Measurements from ENCODE around the gene GALNT1. TPM values are rescaled to one million over a fixed set of nuclear protein-coding genes. Genes with fewer than 3 reads are reported as not detected.

GALNT1 gene
- total and polyA plus RNA-seq, 10 of the 15 experiments (the other 5 are each of a cell fraction or from before 2014, with no cell fraction given), result 8.0 to 53.7 (median 29.9) TPM

DNA sequence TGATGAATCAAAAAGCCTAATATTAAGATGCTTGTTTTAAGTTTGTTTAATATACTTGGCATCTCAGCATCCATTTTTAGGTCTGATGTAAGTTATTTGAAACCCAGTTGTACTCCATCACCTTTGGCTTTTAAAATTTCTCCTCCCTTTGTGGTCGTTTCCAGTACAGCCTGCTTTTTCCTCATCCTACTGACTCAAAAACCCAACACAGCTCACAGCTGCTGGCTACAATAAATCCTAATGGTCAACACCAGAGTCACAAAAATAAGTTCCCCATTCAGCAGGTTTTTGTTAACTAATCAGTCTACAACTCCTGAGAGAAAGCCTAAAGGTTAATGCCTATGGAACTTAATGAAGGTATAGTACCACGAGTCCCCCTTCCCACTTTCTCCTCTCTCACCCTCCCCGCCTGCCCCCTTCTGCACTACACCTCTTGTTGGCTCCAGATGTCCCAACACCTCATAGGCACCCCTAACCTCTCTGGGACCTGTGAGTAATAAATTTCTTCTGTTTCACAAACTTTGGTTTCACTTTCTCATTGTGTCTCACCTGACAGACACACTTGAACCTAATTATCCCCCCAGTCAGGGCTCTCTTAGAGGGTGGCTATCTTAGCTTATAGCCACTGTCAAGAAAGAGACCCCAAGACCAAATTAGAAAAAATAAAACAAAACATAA lies 148.6 kb downstream of the GALNT1 start (continued):
- TF ChIP-seq, protein P1, sequence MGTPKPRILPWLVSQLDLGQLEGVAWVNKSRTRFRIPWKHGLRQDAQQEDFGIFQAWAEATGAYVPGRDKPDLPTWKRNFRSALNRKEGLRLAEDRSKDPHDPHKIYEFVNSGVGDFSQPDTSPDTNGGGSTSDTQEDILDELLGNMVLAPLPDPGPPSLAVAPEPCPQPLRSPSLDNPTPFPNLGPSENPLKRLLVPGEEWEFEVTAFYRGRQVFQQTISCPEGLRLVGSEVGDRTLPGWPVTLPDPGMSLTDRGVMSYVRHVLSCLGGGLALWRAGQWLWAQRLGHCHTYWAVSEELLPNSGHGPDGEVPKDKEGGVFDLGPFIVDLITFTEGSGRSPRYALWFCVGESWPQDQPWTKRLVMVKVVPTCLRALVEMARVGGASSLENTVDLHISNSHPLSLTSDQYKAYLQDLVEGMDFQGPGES (IDR thresholded peaks at IDR 0.05), result no peak
- TF ChIP-seq CREM (IDR thresholded peaks at IDR 0.05; ENCODE audit: low read depth), result no peak

- no peaks in the 10 kb centered on the region for H3K36me3 ChIP-seq (ENCODE audit: control insufficient read depth in 2 of 2, insufficient read depth in 2 of 2, low read length in 1 of 2)
- H3K9ac ChIP-seq (ENCODE audit: control insufficient read depth, insufficient read depth, low read length), result no peak overlapping the region
- no peak overlapping the region for H3K4me2 ChIP-seq (ENCODE audit: control insufficient read depth, insufficient read depth)
- H3K4me1 ChIP-seq (ENCODE audit: control insufficient read depth, insufficient read depth, low read length), result no peaks in the 10 kb centered on the region
- ATAC-seq, result no peak
- ChIA-PET CTCF (interaction anchor here (0.6 kb wide), 1 partner anchor 223 kb away, joined by 3 read pairs; no protein-coding TSS in a partner anchor), RAD21 (ENCODE audit: unreplicated experiment) (no interaction called here), SMC1A (ENCODE audit: uncharacterized antibody, unreplicated experiment) (interaction anchor here (0.9 to 1.6 kb wide), 2 partner anchors 25 to 26 kb away, joined by 3 to 5 read pairs; no protein-coding TSS in a partner anchor), POLR2A (interaction anchor here (0.6 to 0.7 kb wide), 3 partner anchors 15 to 937 kb away, joined by 3 to 9 read pairs (median 6); no protein-coding TSS in a partner anchor)
- TF ChIP-seq ZNF622 (IDR thresholded peaks at IDR 0.05) (no peak), MTA3 (IDR thresholded peaks at IDR 0.05; ENCODE audit: borderline replicate concordance, low read length) (no peak), RELA (IDR thresholded peaks at IDR 0.05; ENCODE audit: borderline replicate concordance, partially characterized antibody) (no peak), DPF2 (IDR thresholded peaks at IDR 0.05) (no peak), HDAC6 (IDR thresholded peaks at IDR 0.05; ENCODE audit: unreplicated experiment) (no peak), CHD4 (IDR thresholded peaks at IDR 0.05) (no peak), JUNB (IDR thresholded peaks at IDR 0.05) (no peak), ATF7 (IDR thresholded peaks at IDR 0.05; ENCODE audit: low read depth) (no peak), TCF12 (IDR thresholded peaks at IDR 0.05; ENCODE audit: low read depth, low read length) (no peak)
- TF ChIP-seq, protein P2, sequence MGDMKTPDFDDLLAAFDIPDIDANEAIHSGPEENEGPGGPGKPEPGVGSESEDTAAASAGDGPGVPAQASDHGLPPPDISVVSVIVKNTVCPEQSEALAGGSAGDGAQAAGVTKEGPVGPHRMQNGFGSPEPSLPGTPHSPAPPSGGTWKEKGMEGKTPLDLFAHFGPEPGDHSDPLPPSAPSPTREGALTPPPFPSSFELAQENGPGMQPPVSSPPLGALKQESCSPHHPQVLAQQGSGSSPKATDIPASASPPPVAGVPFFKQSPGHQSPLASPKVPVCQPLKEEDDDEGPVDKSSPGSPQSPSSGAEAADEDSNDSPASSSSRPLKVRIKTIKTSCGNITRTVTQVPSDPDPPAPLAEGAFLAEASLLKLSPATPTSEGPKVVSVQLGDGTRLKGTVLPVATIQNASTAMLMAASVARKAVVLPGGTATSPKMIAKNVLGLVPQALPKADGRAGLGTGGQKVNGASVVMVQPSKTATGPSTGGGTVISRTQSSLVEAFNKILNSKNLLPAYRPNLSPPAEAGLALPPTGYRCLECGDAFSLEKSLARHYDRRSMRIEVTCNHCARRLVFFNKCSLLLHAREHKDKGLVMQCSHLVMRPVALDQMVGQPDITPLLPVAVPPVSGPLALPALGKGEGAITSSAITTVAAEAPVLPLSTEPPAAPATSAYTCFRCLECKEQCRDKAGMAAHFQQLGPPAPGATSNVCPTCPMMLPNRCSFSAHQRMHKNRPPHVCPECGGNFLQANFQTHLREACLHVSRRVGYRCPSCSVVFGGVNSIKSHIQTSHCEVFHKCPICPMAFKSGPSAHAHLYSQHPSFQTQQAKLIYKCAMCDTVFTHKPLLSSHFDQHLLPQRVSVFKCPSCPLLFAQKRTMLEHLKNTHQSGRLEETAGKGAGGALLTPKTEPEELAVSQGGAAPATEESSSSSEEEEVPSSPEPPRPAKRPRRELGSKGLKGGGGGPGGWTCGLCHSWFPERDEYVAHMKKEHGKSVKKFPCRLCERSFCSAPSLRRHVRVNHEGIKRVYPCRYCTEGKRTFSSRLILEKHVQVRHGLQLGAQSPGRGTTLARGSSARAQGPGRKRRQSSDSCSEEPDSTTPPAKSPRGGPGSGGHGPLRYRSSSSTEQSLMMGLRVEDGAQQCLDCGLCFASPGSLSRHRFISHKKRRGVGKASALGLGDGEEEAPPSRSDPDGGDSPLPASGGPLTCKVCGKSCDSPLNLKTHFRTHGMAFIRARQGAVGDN (IDR thresholded peaks at IDR 0.05), result no peak
- TF ChIP-seq, protein P3, sequence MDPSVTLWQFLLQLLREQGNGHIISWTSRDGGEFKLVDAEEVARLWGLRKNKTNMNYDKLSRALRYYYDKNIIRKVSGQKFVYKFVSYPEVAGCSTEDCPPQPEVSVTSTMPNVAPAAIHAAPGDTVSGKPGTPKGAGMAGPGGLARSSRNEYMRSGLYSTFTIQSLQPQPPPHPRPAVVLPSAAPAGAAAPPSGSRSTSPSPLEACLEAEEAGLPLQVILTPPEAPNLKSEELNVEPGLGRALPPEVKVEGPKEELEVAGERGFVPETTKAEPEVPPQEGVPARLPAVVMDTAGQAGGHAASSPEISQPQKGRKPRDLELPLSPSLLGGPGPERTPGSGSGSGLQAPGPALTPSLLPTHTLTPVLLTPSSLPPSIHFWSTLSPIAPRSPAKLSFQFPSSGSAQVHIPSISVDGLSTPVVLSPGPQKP (IDR thresholded peaks at IDR 0.05; ENCODE audit: low read depth, low read length), result no peak
- H3K27me3 ChIP-seq (replicated peaks in 1 of 2; ENCODE audit: control insufficient read depth in 2 of 2, insufficient read depth in 2 of 2, low read length in 1 of 2), result no peaks in the 10 kb centered on the region; a peak in 1 of 4 replicates
- intact Hi-C loops (cut with micrococcal nuclease; ENCODE audit: unreplicated experiment) (no loop called here), in situ Hi-C loops (cut with MboI) (no loop called here)
- H3K27ac ChIP-seq (ENCODE audit: control insufficient read depth, insufficient read depth), result no peak overlapping the region
- no peak for DNase-seq (ENCODE audit: low read depth, low spot score)
- WGBS (ENCODE audit: insufficient coverage, insufficient replicate concordance, low lambda C conversion rate, missing lambda C conversion rate), result 86% methylated on average over 11 of the region's 12 CpGs
- no peak for FAIRE-seq
- BruUV-seq (replicated peaks), result no TSS peak
- H2AFZ ChIP-seq (ENCODE audit: control insufficient read depth, low read depth, low read length), result no peak overlapping the region
- H3K4me3 ChIP-seq, result no peak overlapping the region
- no peaks in the 10 kb centered on the region for H3K79me2 ChIP-seq (ENCODE audit: control insufficient read depth, insufficient read depth, low read length)
- H3K9me3 ChIP-seq (replicated peaks; ENCODE audit: control insufficient read depth, insufficient read depth, low read length), result no peaks in the 10 kb centered on the region
- H4K20me1 ChIP-seq (ENCODE audit: control insufficient read depth, insufficient read depth), result no peaks in the 10 kb centered on the region
Measured at GRCh38 chr18:35730691-35731370, 149.3 kb downstream of the GALNT1 start.
